ENCODE measurements around the gene PATJ.
"Not testable (repeated sequence)": the region's sequence is repeated elsewhere in the genome, so short reads cannot be mapped to it uniquely, and the experiment has no call there.

The PATJ gene

DNA sequence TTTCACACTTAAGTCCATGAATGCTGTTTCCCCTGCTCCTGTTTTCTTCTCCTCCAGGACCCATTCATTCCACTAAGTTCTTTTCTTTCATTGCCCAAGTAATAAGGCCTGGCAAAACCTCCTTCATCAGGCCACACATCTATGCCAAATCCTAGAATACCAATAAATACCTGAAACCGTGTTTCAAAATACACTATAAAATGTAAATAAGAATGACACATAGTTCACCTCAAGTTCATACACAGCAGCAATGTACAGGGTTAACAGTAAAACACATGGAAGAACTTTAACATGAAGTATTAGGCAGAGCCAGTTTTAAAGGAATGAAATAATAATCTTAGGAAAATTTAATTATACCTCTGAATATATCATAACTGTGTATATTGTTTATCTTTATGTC is 365.6 kb downstream of the PATJ start:
- DNase-seq = no peak

DNA sequence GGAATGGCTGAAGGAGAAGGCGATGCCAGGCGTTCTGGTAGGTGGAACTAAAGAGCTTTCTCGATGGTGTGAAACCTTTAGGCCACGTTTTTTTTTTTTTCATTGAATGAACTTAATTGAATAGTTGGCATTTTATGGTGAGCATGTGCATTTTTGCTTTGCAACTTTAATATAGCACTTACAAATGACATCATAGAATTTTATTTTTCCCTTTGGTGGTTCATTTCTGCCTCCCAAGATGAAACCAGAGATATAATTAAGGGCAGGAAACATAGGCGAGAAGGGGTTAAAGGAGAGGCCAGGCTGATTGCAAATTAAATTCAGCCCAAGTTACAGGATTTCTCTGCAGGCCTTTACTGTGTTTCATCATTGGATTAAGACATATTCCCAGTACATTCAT is 366.8 kb downstream of the PATJ start:
- no peak for DNase-seq

DNA sequence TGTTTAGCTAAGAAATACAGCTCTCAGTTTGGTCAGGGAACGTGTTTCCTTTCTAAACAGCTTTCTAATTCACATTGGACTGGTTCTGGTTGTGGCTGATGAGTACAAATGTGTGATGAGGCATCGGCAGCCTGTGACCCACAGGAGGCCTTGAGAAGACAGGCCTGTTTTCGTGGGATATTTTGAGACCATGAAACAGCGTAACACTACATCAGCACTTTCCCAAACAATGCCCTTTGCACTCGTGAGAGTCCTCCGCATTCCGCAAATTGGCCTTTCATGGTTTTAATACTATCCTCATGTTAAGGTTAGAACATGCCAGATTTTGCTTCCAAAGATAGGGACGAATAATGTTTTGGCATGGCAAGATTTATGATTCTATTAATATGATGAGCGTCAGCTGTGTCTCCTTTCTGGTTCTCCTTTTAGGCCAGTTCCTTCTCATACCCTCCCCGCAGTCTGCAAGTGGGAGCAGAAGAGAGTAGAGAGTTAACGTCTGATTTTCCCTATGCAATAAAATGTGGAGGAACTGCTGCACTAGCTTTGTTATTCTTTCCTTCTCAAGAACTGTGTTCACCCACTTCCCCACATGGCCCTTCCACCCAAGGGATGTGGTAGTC is 368.0 kb downstream of the PATJ start:
- no peak for DNase-seq

DNA sequence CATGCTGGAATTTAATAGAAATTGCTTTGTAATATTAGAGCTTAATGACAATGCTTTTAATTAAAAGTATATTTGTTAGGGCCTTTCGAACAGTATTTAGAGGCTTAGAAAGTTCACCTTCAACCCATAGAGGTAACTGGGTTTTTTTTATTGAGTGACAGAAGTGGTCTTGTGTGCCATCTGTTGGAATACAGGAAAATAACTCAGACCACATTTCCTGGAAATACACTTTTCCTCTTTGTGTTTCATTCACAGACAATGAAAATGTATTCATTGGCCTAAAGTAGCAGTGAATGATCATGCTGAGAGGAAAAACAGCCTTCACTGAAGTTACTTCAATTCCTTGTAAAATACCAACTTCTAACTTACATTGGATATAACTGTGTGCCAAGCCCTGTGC is 368.8 kb downstream of the PATJ start:
- peak; percentile 2 for DNase-seq

DNA sequence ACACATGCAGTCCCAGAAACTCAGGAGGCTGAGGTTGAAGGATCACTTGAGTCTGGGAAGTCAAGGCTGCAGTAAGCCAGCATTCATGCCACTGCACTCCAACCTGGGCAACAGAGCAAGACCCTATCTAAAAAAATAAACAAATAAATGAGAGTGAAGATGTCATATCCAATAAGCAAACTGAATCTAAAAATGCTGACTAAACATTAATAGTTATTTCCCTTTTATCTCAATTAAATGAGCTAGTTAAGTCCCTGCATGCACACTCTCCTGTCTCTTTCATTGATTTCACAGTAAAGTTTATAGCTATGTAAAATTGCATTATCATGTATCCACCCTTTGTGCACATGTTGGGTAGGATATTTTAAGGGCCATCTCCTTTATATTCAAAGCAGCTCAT is 371.2 kb downstream of the PATJ start:
- no peak for DNase-seq

DNA sequence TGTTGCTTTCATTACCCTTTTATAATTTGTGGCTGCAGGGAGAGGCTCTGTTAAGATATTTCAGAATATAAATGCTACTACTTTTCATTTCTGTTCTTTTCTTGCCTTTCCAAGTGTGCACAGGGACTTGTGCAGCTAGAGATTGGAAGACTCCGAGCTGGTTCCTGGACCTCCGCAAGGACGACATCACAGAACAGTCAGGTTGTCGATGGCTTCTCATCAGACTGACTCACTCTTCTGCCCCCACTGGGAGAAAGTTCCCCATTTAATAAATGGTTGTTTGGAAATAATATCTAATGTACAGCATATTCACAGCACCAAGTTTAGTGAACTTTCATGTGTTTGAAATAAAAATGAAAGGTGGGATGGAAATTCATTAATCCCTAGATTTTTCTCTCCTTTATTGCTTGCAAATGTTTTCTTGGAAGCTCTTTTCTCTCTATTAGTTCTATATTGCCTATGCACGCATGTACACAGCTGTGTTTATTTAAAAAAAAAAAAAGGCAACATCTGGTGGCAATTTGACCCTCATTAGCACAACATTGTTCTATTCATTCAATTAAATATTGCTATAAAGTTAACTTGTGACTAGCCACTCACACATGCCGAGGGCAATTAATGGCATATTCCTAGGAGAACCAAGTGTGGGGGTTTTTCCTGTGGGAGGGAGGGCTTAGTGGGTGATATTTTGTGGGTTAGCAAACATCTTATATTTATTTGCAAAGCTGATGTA is 374.9 kb downstream of the PATJ start:
- peak; percentile 74 for DNase-seq

DNA sequence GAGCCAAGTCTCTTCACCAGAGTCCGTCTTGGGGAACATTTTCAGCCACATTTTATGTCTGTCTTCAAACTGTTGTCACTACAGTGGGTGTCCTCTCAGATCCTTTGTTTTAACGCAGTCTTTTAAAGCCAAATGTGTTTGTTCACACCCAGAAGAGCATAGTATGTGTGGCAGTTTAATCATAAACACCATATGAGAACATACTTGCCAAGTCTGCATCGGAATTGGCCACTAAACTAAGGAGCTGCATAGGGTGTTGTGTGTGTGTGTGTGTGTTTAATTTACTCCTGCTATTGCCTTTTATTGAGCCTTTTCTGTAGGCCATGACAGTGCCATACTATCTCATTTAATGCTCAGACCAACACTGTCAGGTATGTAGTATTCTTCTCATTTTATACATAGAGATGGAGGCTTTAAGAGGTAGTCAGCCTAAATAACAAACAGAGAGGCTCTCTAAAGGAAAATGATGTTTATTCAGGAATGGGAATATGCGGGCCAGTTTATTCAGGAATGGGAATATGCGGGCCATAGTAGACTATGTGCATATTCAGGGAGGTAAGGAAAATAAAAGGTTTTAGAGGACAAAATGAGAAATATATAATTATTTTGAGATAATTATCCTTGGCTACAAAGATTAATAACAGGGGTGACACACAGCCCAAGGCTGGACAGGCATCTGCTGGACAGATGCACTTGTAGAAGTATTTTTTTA is 384.5 kb downstream of the PATJ start:
- no peak for DNase-seq

DNA sequence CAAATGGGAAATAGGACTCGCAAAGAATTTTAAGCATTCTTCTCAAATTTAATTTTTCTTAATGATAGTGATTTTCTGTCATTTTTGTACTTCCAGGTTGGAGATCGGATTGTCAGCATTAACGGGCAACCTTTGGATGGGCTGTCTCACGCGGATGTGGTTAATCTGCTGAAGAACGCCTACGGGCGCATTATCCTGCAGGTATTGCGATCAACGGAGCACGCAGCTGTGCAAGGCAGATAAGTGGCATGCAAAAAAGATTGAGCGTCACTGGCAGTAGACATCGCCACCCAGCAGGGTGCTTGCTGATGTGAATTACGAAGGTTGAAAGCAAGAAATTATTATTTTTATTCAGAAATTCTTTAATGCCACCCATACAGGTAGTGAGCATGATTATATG is 386.5 kb downstream of the PATJ start:
- no peak for DNase-seq

DNA sequence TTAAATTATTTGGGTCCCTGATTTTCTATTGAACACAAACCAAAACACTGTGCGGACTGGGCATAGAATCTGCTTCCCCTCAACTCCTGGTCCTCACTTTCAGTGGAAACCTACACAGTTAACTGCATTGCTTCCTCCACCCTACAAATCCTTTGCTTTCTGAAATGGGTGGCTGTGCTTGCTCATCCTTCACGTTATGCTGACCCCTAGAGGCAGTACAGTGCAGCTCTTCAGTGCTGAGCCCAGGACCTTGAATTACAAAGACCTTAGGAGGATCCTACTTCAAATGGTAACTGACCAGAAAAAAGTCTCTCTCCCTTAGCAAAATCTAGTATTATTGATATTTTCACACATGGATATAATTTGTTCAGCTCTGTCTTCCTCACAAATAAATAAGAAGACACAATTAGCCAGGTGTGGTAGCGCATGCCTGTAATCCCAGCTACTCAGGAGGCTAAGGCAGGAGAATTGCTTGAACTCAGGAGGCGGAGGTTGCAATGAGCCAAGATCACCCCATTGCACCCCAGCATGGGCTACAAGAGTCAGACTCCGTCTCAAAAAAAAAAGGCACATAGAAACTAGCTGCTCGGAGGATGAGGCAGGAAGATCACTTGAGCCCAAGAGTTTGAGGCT is 388.9 kb downstream of the PATJ start:
- DNase-seq = peak; percentile 72

DNA sequence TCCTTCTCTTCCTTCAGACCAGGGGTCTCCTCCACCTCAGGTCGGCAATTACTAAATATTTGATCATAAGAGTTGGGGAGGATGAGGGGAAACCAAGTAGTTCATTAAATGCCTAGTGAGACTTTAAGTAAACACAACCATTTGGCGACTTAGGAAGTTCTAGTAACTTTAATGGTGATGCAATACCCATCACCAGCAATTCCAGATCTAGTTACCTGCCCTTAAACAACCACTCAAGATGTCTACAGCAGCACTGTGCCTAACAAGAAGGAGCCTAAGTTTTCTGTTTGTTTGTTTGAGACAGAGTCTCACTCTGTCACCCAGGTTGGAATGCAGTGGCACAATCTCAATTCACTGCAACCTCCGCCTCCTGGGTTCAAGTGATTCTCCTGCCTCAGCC is 395.7 kb downstream of the PATJ start:
- no peak for DNase-seq

DNA sequence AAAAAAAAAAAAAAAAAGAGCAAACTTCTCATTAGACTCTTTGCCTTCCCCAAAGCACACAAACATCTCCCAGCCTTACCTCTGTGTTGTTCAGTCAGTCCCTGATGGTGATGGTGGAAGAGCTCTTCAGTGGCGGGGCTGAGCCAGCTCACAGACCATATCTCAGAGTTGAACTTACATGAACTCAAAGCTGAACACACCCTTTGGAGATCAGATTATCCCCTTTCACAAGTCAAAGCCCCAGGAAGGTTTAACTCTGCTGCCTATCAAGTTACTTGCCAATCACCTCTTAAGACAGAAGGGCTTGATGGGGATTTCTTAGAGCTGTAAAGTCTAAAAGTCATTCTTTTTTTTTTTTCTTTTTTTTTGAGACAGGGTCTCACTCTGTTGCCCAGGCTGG is 397.1 kb downstream of the PATJ start:
- DNase-seq = no peak

DNA sequence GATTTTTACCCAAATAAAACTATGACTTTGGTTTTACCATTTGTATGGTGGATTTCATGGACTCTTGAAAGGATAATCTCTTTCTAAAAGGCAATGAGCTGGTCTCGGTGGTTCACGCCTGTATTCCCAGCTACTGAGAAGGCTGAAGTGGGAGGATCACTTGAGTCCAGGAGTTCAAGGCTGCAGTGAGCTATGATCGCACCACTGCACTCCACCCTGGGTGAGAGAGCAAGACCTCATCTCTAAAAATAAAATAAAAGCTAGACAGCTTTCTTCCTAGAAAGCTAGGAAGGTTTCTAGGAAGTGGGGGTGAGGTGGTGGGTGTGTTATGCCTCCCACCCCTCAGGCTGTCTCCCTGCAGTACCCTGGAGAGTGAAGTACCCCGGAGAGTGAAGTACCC is 398.4 kb downstream of the PATJ start:
- no peak for DNase-seq

DNA sequence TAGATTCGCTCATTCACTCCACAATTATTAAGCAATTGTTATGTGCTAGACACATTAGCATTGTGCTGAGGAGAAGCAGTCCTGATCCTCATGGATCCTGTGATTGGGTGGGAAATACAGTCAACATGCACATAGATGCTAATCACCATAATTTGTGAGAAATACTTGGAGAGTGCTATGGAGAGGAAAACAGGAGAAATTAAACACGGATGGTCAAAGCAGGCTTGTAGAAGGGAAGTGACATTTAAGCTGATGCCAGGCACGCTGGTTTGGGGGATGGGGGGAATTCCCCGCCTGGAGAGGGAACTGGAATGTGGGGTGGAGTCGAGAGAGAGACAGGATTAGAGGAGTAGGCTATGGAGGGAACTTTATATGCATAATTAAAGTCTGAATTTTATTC is 400.2 kb downstream of the PATJ start:
- no peak for DNase-seq

DNA sequence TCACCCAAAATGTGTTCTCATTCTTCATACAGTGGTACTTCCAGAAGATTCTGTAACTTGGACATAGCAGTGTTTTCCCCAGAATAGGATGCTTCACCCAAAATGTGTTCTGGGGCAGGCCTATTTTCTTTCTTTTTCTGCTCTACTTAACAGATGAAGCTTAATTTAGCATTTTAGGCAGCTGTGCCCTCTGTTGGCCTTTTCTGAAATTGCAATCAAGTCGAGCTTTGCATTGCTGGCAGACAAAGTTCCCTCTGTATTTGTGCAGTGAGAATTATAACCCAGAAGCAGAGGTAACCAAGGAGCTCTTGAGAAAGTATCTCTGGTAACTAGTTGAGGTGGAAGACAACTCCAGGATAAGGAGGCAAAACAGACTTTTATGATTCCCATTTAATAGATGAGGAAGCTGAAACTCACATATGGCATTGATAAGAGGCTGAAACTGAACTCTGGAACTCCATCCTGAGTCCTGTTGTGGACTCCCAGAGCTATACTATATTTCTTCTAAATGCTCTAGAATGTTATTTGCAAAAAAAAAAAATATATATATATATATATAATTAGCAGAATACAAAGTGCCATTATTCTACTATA is 402.1 kb downstream of the PATJ start:
- peak; percentile 37 for DNase-seq

DNA sequence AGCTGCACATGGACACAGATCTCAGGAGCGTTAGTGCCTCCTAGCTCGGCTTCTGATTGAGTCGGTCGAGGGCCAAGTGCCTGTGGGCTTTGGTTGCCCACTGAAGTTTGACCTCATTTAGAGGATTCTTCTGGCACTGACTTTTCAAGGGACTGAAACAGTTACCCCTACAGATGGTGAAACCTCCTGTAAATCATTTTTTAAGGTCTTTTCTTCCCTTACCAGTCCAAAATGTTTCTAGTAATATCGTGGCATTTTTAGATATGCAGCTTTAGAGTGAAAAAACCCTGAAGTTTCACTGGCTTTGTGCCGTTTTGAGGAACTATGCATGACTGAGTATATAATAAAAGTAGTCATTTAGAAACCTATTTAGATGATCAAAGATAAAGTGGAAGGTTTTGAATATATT is 417.7 kb downstream of the PATJ start:
- no peak for DNase-seq

DNA sequence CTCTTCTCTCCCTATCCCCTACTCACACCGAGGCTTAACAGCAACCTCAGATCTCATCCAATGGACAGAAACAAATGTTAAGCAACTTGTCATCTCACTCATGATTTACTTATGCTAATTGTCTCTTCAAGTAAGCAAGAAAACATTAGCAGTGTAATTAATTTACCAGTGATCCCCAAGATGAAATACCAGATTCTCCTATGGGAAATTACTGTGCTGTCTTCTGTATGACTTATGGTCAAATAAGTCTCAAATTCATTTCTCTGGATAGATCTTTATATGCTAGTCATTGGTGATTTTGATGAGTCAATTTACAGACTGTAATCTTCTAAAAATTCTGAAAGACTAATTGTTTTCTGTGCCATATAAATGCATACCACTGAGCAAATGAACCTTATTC is 419.4 kb downstream of the PATJ start:
- no peak for DNase-seq

DNA sequence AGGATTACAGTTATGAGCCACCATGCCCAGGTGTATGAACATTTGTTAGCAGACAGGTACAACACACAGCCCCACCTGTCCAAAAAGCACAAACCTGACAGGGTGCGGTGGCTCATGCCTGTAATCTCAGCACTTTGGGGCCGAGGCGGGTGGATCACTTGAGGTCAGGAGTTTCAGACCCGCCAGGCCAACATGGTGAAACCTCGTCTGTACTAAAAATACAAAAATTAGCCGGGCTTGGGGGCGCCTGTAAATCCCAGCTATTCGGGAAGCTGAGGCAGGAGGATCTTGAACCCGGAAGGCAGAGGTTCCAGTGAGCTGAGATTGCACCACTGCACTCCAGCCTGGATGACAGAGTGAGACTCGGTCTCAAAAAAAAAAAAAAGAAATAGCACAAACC is 428.1 kb downstream of the PATJ start:
- DNase-seq = not testable (repeated sequence)

DNA sequence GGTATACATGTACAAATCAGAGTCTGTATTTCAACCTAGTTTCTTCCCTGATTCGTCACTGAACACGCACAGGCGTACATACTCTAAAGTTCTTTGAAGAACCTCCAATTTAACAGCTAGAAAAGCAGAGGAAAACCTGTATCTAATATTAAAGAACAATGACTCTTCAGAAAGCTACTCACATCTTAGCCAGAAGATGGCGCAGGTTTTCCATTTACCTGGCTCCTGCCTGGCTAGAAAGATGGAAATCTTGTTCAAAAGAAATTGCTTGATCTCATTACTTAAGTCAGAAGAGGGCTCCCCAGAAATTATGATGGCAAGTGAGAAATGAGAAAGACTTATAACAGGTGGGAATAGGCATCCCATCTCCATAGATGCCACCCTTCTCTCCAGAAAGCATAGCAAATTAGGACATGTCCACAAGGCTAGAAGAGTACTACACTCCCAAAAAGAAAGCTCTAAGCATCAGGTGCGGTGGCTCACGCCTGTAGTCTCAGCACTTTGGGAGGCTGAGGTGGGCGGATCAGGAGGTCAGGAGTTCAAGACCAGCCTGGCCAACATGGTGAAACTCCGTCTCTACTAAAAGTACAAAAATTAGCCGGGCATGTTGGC is 433.4 kb downstream of the PATJ start:
- DNase-seq = peak; percentile 69

DNA sequence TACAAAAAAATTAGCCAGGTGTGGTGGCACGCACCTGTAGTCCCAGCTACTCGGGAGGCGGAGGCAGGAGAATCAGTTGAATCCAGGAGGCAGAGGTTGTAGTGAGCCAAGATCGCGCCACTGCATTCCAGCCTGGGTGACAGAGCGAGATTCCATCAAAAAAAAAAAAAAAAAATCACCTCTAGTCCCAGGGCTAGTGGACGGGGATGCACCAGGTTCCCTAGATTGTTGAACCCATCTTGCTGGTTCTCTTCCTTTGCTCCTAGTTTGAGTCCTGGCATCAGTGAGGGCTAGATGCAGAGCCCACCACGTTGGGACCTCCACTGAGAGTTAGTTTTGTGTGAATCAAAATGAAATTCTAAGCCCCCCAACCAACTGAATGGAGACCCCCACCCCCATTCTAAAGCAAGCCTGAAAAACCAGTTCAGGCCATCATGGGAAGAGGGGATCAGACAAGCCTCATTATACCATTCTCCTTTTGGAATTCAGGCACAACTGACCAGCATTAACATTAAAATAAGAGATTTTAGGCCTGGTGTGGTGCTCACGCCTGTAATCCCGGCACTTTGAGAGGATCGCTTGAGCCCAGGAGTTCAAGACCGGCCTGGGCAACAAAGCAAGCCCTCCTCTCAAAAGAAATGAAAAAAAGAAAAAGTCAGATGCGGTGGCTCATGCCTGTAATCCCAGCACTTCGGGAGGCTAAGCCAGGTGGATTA is 434.5 kb downstream of the PATJ start:
- DNase-seq = no peak

DNA sequence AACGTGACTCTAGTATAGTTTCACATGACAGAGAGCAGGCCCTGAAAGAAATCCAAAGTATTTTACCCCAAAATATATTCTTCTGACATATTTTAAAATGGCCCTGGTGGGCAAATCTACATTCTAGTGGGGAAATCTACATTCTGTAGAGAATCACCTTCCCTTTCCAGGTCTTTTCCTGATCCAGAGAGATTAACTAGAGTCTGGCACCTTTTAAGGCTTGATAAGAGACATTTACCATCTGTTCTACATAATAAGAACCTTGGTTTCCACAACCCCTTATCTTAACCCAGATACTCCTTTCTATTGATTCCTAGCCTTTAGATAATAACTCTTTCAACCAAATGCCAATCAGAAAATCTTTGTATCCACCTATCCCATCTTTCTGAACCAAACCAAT is 435.3 kb downstream of the PATJ start:
- DNase-seq = no peak

DNA sequence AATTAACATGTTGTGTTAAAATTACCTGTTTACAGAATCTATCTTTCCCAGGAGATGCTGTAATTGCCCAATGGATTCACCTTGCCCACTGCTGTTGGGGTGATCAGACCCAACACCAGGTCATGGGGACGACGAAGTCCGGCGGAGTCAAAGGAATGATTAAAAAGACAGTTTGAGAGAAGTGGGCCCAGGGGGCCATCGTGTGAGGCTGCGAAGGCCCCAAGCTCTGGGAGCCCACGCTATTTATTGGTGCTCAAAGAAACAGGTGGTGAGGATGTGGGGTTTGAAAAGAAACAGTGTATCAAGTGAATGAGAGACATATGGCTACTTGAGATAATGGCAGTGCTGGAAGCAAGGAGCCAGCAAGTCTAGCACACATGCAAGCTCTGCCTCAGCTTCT is 436.1 kb downstream of the PATJ start:
- peak; percentile 79 for DNase-seq

DNA sequence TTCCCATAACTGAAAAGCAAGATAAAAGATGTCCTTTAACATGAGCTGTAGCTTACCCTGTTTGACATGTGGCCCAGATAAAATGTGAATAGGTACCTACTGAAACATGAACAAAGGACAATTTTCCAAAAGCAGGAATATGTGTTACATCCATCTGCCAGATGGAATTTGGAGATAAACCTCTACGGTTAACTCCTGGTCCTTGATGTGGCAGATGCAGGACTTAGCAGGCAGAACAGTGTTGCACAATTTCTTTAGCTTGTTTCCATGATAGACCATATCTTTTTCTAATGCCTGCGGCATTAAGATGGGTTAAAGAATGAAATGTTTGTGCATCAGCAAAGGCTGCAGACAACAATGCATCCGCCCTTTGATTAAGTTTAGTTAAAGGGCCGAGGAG is 437.8 kb downstream of the PATJ start:
- not testable (repeated sequence) for DNase-seq
